ENCODE measurements around the gene TYROBP. TPM values are rescaled to one million over a fixed set of nuclear protein-coding genes. Genes with fewer than 3 reads are reported as not detected.

The TYROBP gene
- total and polyA plus RNA-seq, 2 donors (not counting 1 experiment from before 2014, with no cell fraction given): not detected

- peaks cover 6% of the 10 kb centered on the region for H3K27me3 ChIP-seq (ENCODE audit: control insufficient read depth, insufficient read depth, low read length)
- no peaks in the 10 kb centered on the region for H3K79me2 ChIP-seq (ENCODE audit: control insufficient read depth, insufficient read depth, low read length)
- TF ChIP-seq CTCF (conservative IDR thresholded peaks at IDR 0.05 in 1 of 2, IDR thresholded peaks at IDR 0.05 in 1 of 2; ENCODE audit: low read depth in 1 of 2, low read length in 2 of 2) (no peak), EZH2 (IDR thresholded peaks at IDR 0.05; ENCODE audit: low read length, missing control alignments) (no peak)
- no peak for DNase-seq (ENCODE audit: low read depth in 2 of 2)
- no peak overlapping the region for H3K27ac ChIP-seq (ENCODE audit: insufficient read depth, low read length)
- no peak overlapping the region for H2AFZ ChIP-seq (ENCODE audit: low read length)
- H3K9me3 ChIP-seq (ENCODE audit: control insufficient read depth, insufficient read depth, low read depth, low read length): no peaks in the 10 kb centered on the region
- H3K4me3 ChIP-seq (replicated peaks in 1 of 4; ENCODE audit: control extremely low read depth in 1 of 4, insufficient read depth in 1 of 4, low read depth in 3 of 4, low read length in 4 of 4): no peak overlapping the region
- H3K4me1 ChIP-seq (ENCODE audit: control insufficient read depth, extremely low read depth, insufficient read depth, low read length): no peaks in the 10 kb centered on the region
- no peak overlapping the region for H3K9ac ChIP-seq (ENCODE audit: insufficient read depth, low read length)
- no peaks in the 10 kb centered on the region for H3K36me3 ChIP-seq (ENCODE audit: control insufficient read depth, insufficient read depth, low read length)
- no peak overlapping the region for H3K4me2 ChIP-seq (ENCODE audit: extremely low read depth, insufficient read depth, low read length)
- no peaks in the 10 kb centered on the region for H4K20me1 ChIP-seq (ENCODE audit: control insufficient read depth, extremely low read depth, insufficient read depth, low read length)
Observed at GRCh38 chr19:35921012-35921411, 12.9 kb upstream of the TYROBP start.

GRCh38 chr19:35919306-35919705, 11.2 kb upstream of the TYROBP start:
- DNase-seq (ENCODE audit: low read depth in 2 of 2): no peak
- Histone ChIP-seq H3K9ac (ENCODE audit: insufficient read depth, low read length) (no peak overlapping the region), H4K20me1 (ENCODE audit: control insufficient read depth, extremely low read depth, insufficient read depth, low read length) (no peaks in the 10 kb centered on the region), H3K4me3 (replicated peaks in 1 of 4; ENCODE audit: control extremely low read depth in 1 of 4, insufficient read depth in 1 of 4, low read depth in 3 of 4, low read length in 4 of 4) (no peak overlapping the region), H3K79me2 (ENCODE audit: control insufficient read depth, insufficient read depth, low read length) (no peaks in the 10 kb centered on the region), H3K4me2 (ENCODE audit: extremely low read depth, insufficient read depth, low read length) (no peak overlapping the region), H2AFZ (ENCODE audit: low read length) (no peak overlapping the region), H3K27ac (ENCODE audit: insufficient read depth, low read length) (no peak overlapping the region), H3K9me3 (ENCODE audit: control insufficient read depth, insufficient read depth, low read depth, low read length) (no peaks in the 10 kb centered on the region), H3K27me3 (ENCODE audit: control insufficient read depth, insufficient read depth, low read length) (peaks cover 3% of the 10 kb centered on the region), H3K4me1 (ENCODE audit: control insufficient read depth, extremely low read depth, insufficient read depth, low read length) (no peaks in the 10 kb centered on the region), H3K36me3 (ENCODE audit: control insufficient read depth, insufficient read depth, low read length) (no peaks in the 10 kb centered on the region)
- TF ChIP-seq CTCF (conservative IDR thresholded peaks at IDR 0.05 in 1 of 2, IDR thresholded peaks at IDR 0.05 in 1 of 2; ENCODE audit: low read depth in 1 of 2, low read length in 2 of 2) (no peak), EZH2 (IDR thresholded peaks at IDR 0.05; ENCODE audit: low read length, missing control alignments) (no peak)

GRCh38 chr19:35915443-35915842, 7.3 kb upstream of the TYROBP start:
- H3K27ac ChIP-seq (ENCODE audit: insufficient read depth, low read length): no peak overlapping the region
- no peak for TF ChIP-seq CTCF (conservative IDR thresholded peaks at IDR 0.05 in 1 of 2, IDR thresholded peaks at IDR 0.05 in 1 of 2; ENCODE audit: low read depth in 1 of 2, low read length in 2 of 2)
- TF ChIP-seq EZH2 (IDR thresholded peaks at IDR 0.05; ENCODE audit: low read length, missing control alignments): no peak

More at GRCh38 chr19:35915443-35915842, 7.3 kb upstream of the TYROBP start:
- Histone ChIP-seq H3K9ac (ENCODE audit: insufficient read depth, low read length) (no peak overlapping the region), H3K4me2 (ENCODE audit: extremely low read depth, insufficient read depth, low read length) (no peak overlapping the region), H3K9me3 (ENCODE audit: control insufficient read depth, insufficient read depth, low read depth, low read length) (no peaks in the 10 kb centered on the region), H4K20me1 (ENCODE audit: control insufficient read depth, extremely low read depth, insufficient read depth, low read length) (no peaks in the 10 kb centered on the region), H3K4me1 (ENCODE audit: control insufficient read depth, extremely low read depth, insufficient read depth, low read length) (no peaks in the 10 kb centered on the region), H2AFZ (ENCODE audit: low read length) (no peak overlapping the region), H3K79me2 (ENCODE audit: control insufficient read depth, insufficient read depth, low read length) (no peaks in the 10 kb centered on the region), H3K36me3 (ENCODE audit: control insufficient read depth, insufficient read depth, low read length) (no peaks in the 10 kb centered on the region), H3K4me3 (replicated peaks in 1 of 4; ENCODE audit: control extremely low read depth in 1 of 4, insufficient read depth in 1 of 4, low read depth in 3 of 4, low read length in 4 of 4) (no peak overlapping the region), H3K27me3 (ENCODE audit: control insufficient read depth, insufficient read depth, low read length) (no peaks in the 10 kb centered on the region)
- no peak for DNase-seq (ENCODE audit: low read depth in 2 of 2)
